ENCODE results near the gene NIT1. TPM values are rescaled to one million over a fixed set of nuclear protein-coding genes. Genes with fewer than 3 reads are reported as not detected.

NIT1 gene
- total RNA-seq, 4 donors from 2014 or later: 28.3 to 58.2 (median 39.6) TPM

DNA sequence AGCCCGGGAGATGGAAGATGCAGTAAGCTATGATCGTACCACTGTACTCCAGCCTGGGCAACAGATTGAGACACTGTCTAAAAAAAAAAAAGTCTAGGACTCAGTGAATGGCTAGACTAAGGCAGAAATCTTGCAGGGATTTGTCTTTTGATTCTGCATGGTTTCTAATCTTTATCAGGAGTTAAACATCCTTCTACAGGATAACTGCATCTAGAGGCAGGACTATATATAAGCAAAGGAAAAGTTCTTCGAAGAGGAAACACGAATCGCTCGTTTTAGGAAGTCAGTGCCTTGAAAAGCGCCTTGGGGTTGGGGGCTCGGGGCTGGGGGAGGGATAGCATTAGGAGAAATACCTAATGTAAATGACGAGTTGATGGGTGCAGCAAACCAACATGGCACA is 35.3 kb downstream of the NIT1 start:
- H3K4me3 ChIP-seq: peak overlapping the region; percentile 67
- WGBS: 19% methylated on average over 9 of the region's 9 CpGs

DNA sequence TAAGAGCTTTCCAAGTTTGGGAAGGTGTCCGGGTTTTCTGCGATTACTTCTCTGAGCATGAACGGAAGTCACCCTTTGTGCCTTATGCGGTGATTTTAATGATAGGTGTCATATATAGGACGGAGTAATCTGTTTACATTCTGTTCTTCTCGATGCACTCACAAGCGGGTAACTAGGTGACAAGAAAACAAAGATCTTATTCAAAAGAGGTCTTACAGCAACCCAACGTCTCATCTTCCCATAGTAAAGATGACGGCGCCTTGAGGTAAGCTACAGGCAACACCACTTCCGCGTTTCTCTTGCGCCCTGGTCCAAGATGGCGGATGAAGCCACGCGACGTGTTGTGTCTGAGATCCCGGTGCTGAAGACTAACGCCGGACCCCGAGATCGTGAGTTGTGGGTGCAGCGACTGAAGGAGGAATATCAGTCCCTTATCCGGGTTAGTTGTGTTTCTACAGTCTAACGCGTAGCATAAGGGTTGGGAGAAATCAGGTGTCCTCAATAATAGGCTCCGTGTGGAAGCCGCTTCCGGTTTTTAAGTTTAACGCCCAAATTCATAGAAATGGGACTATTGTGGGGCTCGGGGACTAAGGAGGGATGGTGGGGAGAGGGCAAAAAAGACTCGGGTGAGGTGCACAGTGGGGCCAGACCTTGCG is 35.9 kb downstream of the NIT1 start, which contains the start of gene UFC1:
Gene UFC1, plus strand, starts transcription at position 297 of the 656 bp plus-strand sequence. Its CDS starts 20 bp downstream, at position 317.
- DNase-seq (ENCODE audit: low spot score in 2 of 2): peak; percentile 88 to 93
- Histone ChIP-seq H3K27me3 (no peaks in the 10 kb centered on the region), H3K4me1 (peaks cover 22% of the 10 kb centered on the region), H3K4me3 (peak within 1 kb of the TSS; percentile 67), H3K9me3 (no peaks in the 10 kb centered on the region), H3K36me3 (no peaks in the 10 kb centered on the region), H3K27ac (peak within 1 kb of the TSS; percentile 97)
- TF ChIP-seq, protein P1, sequence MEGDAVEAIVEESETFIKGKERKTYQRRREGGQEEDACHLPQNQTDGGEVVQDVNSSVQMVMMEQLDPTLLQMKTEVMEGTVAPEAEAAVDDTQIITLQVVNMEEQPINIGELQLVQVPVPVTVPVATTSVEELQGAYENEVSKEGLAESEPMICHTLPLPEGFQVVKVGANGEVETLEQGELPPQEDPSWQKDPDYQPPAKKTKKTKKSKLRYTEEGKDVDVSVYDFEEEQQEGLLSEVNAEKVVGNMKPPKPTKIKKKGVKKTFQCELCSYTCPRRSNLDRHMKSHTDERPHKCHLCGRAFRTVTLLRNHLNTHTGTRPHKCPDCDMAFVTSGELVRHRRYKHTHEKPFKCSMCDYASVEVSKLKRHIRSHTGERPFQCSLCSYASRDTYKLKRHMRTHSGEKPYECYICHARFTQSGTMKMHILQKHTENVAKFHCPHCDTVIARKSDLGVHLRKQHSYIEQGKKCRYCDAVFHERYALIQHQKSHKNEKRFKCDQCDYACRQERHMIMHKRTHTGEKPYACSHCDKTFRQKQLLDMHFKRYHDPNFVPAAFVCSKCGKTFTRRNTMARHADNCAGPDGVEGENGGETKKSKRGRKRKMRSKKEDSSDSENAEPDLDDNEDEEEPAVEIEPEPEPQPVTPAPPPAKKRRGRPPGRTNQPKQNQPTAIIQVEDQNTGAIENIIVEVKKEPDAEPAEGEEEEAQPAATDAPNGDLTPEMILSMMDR (IDR thresholded peaks at IDR 0.05): no peak
- TF ChIP-seq EP300 (IDR thresholded peaks at IDR 0.05) (no peak), POLR2AphosphoS5 (IDR thresholded peaks at IDR 0.05) (peak; percentile 57 to 81 (median 75)), POLR2A (IDR thresholded peaks at IDR 0.05) (peak in 1 of 2 donors; percentile 49)
- WGBS: under 1% methylated on average over 33 of the region's 33 CpGs

More for the DNA sequence above, 35.3 kb downstream of the NIT1 start:
- no peaks in the 10 kb centered on the region for H3K36me3 ChIP-seq
- H3K27me3 ChIP-seq: no peaks in the 10 kb centered on the region
- H3K4me1 ChIP-seq: peaks cover 18% of the 10 kb centered on the region
- peak; percentile 10 to 24 for DNase-seq (ENCODE audit: low spot score in 2 of 2)
- H3K9me3 ChIP-seq: no peaks in the 10 kb centered on the region
- TF ChIP-seq, protein P1 (IDR thresholded peaks at IDR 0.05): no peak
- TF ChIP-seq POLR2AphosphoS5 (IDR thresholded peaks at IDR 0.05): no peak
- no peak for TF ChIP-seq EP300 (IDR thresholded peaks at IDR 0.05)
- no peak for TF ChIP-seq POLR2A (IDR thresholded peaks at IDR 0.05)
- peak overlapping the region; percentile 97 for H3K27ac ChIP-seq

DNA sequence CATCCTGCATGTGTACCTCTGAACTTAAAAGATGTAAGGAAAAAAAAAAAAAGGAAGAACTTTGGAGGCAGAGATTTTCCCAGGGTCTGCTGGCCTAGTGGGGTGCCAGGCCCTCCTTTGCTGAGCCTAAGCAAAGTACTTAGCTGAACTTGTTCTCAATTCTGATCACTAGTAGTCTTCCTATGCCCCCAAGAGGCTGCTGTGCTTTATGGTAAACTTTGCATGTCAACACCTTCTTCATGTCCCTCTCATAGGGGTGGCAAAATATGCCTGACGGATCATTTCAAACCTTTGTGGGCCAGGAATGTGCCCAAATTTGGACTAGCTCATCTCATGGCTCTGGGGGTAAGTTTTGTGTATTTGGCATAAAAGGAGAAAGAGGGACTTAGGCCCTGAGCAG is 40.0 kb downstream of the NIT1 start:
- H3K27ac ChIP-seq: no peak overlapping the region
- peaks cover 22% of the 10 kb centered on the region for H3K36me3 ChIP-seq
- H3K9me3 ChIP-seq: no peaks in the 10 kb centered on the region
- TF ChIP-seq POLR2AphosphoS5 (IDR thresholded peaks at IDR 0.05) (no peak), EP300 (IDR thresholded peaks at IDR 0.05) (no peak), POLR2A (IDR thresholded peaks at IDR 0.05) (no peak)
- TF ChIP-seq, protein P1 (IDR thresholded peaks at IDR 0.05): no peak
- WGBS: 94% methylated on average over 1 of the region's 1 CpG
- H3K4me1 ChIP-seq: peaks cover 43% of the 10 kb centered on the region
- H3K27me3 ChIP-seq: no peaks in the 10 kb centered on the region
- peak in 1 of 2 donors; percentile 2 for DNase-seq (ENCODE audit: low spot score in 2 of 2)
- no peak overlapping the region for H3K4me3 ChIP-seq

DNA sequence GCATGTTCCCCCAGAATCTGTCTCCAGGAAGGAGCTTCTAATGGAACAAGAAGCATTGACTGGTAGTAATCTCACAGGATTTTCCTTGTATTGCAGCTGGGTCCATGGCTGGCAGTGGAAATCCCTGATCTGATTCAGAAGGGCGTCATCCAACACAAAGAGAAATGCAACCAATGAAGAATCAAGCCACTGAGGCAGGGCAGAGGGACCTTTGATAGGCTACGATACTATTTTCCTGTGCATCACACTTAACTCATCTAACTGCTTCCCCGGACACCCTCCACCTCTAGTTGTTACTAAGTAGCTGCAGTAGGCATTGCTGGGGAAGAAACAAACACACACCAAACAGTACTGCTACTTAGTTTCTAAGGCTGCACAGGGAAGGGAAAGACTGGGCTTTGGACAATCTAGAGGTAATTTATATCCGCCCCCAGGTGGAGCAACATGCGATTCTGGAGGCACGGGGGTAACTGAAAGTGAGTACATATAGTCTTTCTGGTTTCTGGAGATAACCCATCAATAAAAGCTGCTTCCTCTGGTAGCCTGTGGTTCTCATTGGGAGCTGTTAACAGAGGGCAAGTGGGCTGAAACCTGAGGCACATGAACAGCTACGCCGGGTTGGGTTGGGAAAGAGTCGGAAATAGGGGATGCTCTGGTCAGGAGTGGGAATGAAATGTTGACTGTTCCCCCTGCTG is 40.6 kb downstream of the NIT1 start:
- DNase-seq (ENCODE audit: low spot score in 2 of 2): peak in 1 of 2 donors; percentile 13
- WGBS: 62% methylated on average over 9 of the region's 9 CpGs
- Histone ChIP-seq H3K4me1 (peaks cover 38% of the 10 kb centered on the region), H3K27me3 (no peaks in the 10 kb centered on the region), H3K27ac (peak overlapping the region; percentile 81), H3K36me3 (peaks cover 28% of the 10 kb centered on the region), H3K9me3 (no peaks in the 10 kb centered on the region), H3K4me3 (peak overlapping the region; percentile 78)
- TF ChIP-seq POLR2AphosphoS5 (IDR thresholded peaks at IDR 0.05): no peak
- TF ChIP-seq, protein P1 (IDR thresholded peaks at IDR 0.05): no peak
- TF ChIP-seq EP300 (IDR thresholded peaks at IDR 0.05): no peak
- TF ChIP-seq POLR2A (IDR thresholded peaks at IDR 0.05): no peak

Measured in suprapubic skin (tissue), 4 donors.